ENCODE measurements around the gene SHKBP1. TPM values are rescaled to one million over a fixed set of nuclear protein-coding genes. Genes with fewer than 3 reads are reported as not detected.

Gene SHKBP1
- total RNA-seq, 1 experiment from 2014 or later: 92.9 TPM

GRCh38 chr19:40621966-40622772 is 45.5 kb downstream of the SHKBP1 start:
- H3K27ac ChIP-seq (ENCODE audit: insufficient read length, low read depth, low read length): no peak overlapping the region
- H3K9ac ChIP-seq (ENCODE audit: extremely low read depth, insufficient read length, low read length): no peak overlapping the region
- no peak overlapping the region for H4K5ac ChIP-seq (ENCODE audit: insufficient read length, low read depth, low read length)
- no peak overlapping the region for H3K14ac ChIP-seq (ENCODE audit: insufficient read depth, low read length)
- H3K23me2 ChIP-seq (ENCODE audit: insufficient read length, low read depth, low read length, poor library complexity, severe bottlenecking): no peaks in the 10 kb centered on the region
- WGBS (ENCODE audit: extremely low coverage, insufficient read length, low lambda C conversion rate): no CpG with 5 or more reads among the region's 24 CpGs
- no peaks in the 10 kb centered on the region for H3K9me3 ChIP-seq (ENCODE audit: control insufficient read depth, low read depth, low read length)
- H3K4me1 Mint-ChIP-seq: peaks cover 16 to 23% of the 10 kb centered on the region in 2 experiments
- H4K91ac ChIP-seq (ENCODE audit: insufficient read length, low read depth, low read length): no peak overlapping the region
- H3K4ac ChIP-seq (ENCODE audit: low read depth, low read length): no peak overlapping the region
- no peak overlapping the region for H2BK120ac ChIP-seq (ENCODE audit: low read depth, low read length, poor library complexity, severe bottlenecking)
- H2AK5ac ChIP-seq (ENCODE audit: insufficient read length, low read length): no peak overlapping the region
- H2BK15ac ChIP-seq (ENCODE audit: low read depth, low read length): no peak overlapping the region
- H3K4me2 ChIP-seq (ENCODE audit: insufficient read depth, insufficient read length, low read length): no peak overlapping the region
- no peaks in the 10 kb centered on the region for H3K79me2 ChIP-seq (ENCODE audit: insufficient read depth, low read length)
- H2BK5ac ChIP-seq (ENCODE audit: insufficient read length, low read length): no peak overlapping the region
- peaks cover 41 to 79% (median 62%) of the 10 kb centered on the region in 3 experiments; a peak in 6 of 7 replicates for H3K36me3 Mint-ChIP-seq (ENCODE audit: insufficient read depth in 1 of 3, low read depth in 3 of 3)
- no peak overlapping the region for H3K23ac ChIP-seq (ENCODE audit: insufficient read length, low read depth, low read length)
- no peak overlapping the region for H2AFZ ChIP-seq (ENCODE audit: low read length)
- DNase-seq: no peak
- no peak overlapping the region for H3K18ac ChIP-seq (ENCODE audit: insufficient read length, low read depth, low read length)
- no peak overlapping the region for H3K4me3 Mint-ChIP-seq
- H3K27ac Mint-ChIP-seq: no peak overlapping the region
- H4K8ac ChIP-seq (replicated peaks; ENCODE audit: insufficient read length, low read depth, low read length): no peak overlapping the region
- H3K56ac ChIP-seq (ENCODE audit: insufficient read length, low read depth, low read length): no peak overlapping the region
- no peaks in the 10 kb centered on the region for H4K20me1 ChIP-seq (ENCODE audit: control insufficient read depth, insufficient read depth, insufficient read length)
- no peaks in the 10 kb centered on the region for H3K4me1 ChIP-seq (ENCODE audit: insufficient read depth, low read length)
- TF ChIP-seq CTCF (conservative IDR thresholded peaks at IDR 0.05): no peak
- no peaks in the 10 kb centered on the region; the same call in 1 of the 2 replicates for H3K27me3 Mint-ChIP-seq (ENCODE audit: low read depth)
- H3K27me3 ChIP-seq (ENCODE audit: insufficient read depth, low read length): no peaks in the 10 kb centered on the region
- H3K79me1 ChIP-seq (ENCODE audit: insufficient read depth, low read depth, low read length, poor library complexity, severe bottlenecking): no peaks in the 10 kb centered on the region
- peaks cover 0 to 3% of the 10 kb centered on the region in 2 experiments; a peak in 3 of 5 replicates for H3K9me3 Mint-ChIP-seq
- H2BK20ac ChIP-seq (ENCODE audit: low read depth, low read length, poor library complexity, severe bottlenecking): no peak overlapping the region
- H3T11ph ChIP-seq (ENCODE audit: low read length): no peak overlapping the region
- no peak overlapping the region for H2BK12ac ChIP-seq (ENCODE audit: insufficient read length, low read depth, low read length)
